Measurements from ENCODE around the gene TUBGCP5.
"Not testable (repeated sequence)": the region's sequence is repeated elsewhere in the genome, so short reads cannot be mapped to it uniquely, and the experiment has no call there.

TUBGCP5 gene

GRCh38 chr15:23041736-23042135 lies 2.4 kb upstream of the TUBGCP5 start:
- not testable (repeated sequence) for DNase-seq (ENCODE audit: low spot score)

- DNase-seq (ENCODE audit: low spot score), result no peak
Measured at GRCh38 chr15:23039917-23040281, 530 bp upstream of the TUBGCP5 start.

- peak; percentile 17 for DNase-seq (ENCODE audit: low spot score)
Measured at GRCh38 chr15:23038726-23039142, 635 bp downstream of the TUBGCP5 start.

- DNase-seq (ENCODE audit: low spot score), result peak; percentile 62
Measured at GRCh38 chr15:23035964-23036566, 3.3 kb downstream of the TUBGCP5 start.

GRCh38 chr15:23033979-23034378 lies 5.4 kb downstream of the TUBGCP5 start:
- DNase-seq (ENCODE audit: low spot score), result no peak

- no peak for DNase-seq (ENCODE audit: low spot score)
Measured at GRCh38 chr15:23026218-23026617, 13.2 kb downstream of the TUBGCP5 start.

GRCh38 chr15:23022156-23022555 lies 17.2 kb downstream of the TUBGCP5 start:
- DNase-seq (ENCODE audit: low spot score), result no peak

- DNase-seq (ENCODE audit: low spot score), result no peak
Measured at GRCh38 chr15:23014394-23015000, 24.9 kb downstream of the TUBGCP5 start.

GRCh38 chr15:23013681-23014080 lies 25.7 kb downstream of the TUBGCP5 start:
- DNase-seq (ENCODE audit: low spot score), result no peak

GRCh38 chr15:23012616-23013015 lies 26.8 kb downstream of the TUBGCP5 start:
- not testable (repeated sequence) for DNase-seq (ENCODE audit: low spot score)

GRCh38 chr15:23003736-23004135 lies 35.6 kb downstream of the TUBGCP5 start:
- no peak for DNase-seq (ENCODE audit: low spot score)

GRCh38 chr15:23002920-23003319 lies 36.4 kb downstream of the TUBGCP5 start:
- DNase-seq (ENCODE audit: low spot score), result no peak

GRCh38 chr15:22995795-22996194 lies 43.6 kb downstream of the TUBGCP5 start:
- DNase-seq (ENCODE audit: low spot score), result no peak

GRCh38 chr15:22992024-22992326 lies 47.4 kb downstream of the TUBGCP5 start:
- no peak for DNase-seq (ENCODE audit: low spot score)

GRCh38 chr15:22989576-22990477 lies 49.5 kb downstream of the TUBGCP5 start:
- no peak for DNase-seq (ENCODE audit: low spot score)

GRCh38 chr15:22988811-22989210 lies 50.6 kb downstream of the TUBGCP5 start:
- DNase-seq (ENCODE audit: low spot score), result no peak

- DNase-seq (ENCODE audit: low spot score), result not testable (repeated sequence)
Measured at GRCh38 chr15:22981931-22982330, 57.4 kb downstream of the TUBGCP5 start.

GRCh38 chr15:22981051-22981840 lies 58.1 kb downstream of the TUBGCP5 start:
- no peak for DNase-seq (ENCODE audit: low spot score)

- peak; percentile 9 for DNase-seq (ENCODE audit: low spot score)
Measured at GRCh38 chr15:22980189-22981050, 58.9 kb downstream of the TUBGCP5 start, which contains the start of gene CYFIP1. Gene CYFIP1, minus strand, starts transcription at chr15:22980368. Its CDS starts 33,083 bp downstream, at chr15:22947285.

- DNase-seq (ENCODE audit: low spot score), result peak; percentile 13
Measured at GRCh38 chr15:22979238-22980188, 59.9 kb downstream of the TUBGCP5 start.
